Measurements from ENCODE around the gene VRK1.

Gene VRK1

DNA sequence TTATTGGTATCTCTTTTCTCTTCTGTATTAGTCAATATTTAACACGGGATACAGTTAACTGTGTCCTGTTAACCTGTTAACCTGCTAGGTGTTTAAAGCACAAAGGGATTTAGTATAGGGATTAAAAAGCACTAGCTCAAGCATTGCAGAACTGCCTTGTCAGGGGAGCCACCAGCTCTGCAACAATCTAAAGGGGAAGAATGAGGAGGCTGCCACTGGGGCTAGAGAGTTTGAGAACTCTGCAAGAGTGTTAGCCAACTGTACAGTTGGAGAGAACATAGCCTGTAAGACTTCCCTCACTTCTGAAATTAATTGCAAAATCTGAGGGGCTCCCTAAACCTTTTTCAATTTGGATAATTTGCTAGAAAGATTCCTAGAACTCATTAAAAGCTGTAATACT is 6.5 kb upstream of the VRK1 start:
- DNase-seq (ENCODE audit: low spot score) = no peak

DNA sequence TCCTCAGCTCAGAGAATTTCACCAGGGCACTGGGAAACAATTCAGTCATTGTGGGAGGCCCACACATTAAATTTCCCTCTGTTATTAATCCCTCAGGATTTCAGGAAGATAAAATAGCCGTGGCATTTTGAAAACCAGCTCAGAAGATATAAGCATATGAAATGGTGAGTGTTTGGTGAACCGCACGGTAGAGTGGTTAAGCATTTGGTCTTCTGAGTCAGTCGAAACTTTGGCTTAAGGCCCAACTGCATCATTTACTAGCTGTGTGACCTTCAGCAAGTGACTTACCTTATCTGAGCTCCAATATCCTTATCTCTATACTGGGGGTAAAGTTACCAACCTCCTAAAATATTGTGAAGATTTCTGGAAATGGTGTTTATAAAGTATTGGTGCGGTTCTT is 5.2 kb upstream of the VRK1 start:
- no peak for DNase-seq (ENCODE audit: low spot score)

DNA sequence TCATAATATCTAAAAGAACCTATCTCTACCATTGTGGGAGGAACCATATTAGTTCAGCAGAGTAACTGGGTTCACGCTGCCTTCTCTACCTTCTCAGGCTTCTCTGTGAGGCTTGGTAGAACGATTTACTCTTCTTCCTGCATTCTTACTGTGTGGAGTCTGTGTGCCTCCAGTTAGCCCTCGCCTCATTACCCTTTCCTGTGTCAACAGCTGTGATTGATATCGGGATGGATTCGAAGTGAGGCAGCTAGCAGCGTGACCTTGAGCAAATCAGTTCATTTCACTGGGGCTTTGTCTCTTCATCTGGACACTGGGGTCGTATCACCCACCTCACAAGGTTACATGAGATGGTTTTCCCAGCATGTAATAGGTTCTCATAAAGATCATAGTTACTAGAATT is 4.6 kb upstream of the VRK1 start:
- no peak for DNase-seq (ENCODE audit: low spot score)

DNA sequence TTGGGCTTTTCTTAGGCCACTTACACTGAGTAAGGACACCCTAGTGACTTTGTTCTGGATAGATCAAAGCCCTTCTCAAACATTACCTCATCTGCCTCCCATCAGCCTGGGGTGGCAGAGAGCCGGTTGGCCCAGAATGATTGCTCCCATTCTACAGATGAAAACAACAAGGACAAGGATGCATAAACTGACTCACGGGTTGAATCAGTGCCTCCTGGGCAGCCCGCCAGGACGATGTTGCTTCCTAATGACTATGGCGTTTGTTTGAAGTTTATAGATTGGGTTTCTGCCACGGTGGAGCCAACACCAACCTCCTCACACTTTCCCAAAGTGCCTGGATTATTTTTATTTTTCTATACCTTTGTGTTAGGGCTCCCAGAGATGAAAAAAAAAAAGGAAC is 3.6 kb upstream of the VRK1 start:
- DNase-seq (ENCODE audit: low spot score) = no peak

DNA sequence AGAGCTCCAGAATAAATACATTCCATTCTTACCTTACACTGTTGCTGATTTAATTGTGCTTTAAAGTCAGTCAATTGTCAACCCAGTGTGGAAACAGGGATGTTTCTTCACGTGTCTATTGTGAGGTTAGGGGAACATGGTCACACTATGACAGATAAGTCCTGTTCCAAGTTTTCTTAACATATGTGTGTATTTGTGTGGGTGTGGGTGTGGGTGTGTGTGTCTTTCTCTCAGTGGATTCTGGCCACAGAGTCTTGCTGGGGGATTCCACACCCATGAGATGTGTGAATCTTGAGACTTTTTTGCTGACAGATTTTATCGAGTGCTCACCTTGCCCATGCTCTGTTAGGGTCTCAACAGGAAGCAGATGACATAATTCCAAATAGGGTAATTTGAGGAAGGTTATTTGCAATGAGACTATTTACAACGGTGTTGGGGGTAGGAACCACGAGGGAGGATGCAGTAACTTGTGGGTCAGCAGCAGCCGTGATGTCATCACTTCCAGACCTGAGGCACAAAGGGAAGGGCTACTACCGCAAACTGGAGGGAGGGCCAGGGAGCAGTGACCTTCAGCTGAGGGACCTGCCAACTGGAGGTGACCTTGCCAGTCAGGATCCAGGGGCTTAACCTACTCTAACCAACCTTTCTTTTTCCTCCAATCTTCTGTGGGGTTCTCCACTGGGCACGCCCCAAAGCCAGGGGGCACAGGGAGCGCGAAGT is 1.9 kb upstream of the VRK1 start:
- no peak for DNase-seq (ENCODE audit: low spot score)

DNA sequence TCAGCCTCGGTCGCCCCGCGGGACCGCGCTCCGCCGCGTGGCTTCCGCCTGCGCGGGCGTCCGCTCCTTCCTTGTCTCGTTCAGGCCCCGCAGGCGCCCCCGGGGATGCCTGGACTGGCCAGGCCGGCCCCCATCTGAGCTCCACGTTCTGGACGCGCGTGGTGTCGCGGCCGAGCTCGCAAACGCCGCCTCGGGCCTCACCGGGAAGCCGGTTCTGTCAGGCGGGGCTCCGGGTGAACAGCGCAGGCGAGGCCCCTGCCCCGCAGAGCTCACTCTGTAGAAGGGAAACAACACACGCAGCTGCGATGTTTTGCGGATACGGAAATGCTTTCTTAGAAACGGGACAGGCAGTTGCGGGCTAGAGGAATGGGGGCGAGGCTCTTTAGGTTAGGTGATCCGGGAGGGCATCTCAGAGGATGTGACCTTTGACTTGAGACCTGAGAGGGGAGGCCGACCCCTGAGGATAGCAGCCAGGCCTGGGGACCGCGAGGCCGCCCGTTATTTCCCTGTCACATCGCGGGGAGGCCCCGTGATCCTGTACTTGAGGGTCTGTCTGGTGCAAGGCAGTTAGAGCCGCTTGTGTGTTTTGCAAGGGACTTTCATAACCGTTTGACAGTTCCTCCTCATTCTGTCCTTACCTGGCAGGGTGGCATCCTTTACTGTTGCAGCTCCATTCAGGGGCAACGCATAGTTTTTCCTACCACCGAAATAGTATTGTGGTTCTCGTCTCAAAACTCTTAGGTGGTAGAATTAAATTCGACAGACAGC is 584 bp downstream of the VRK1 start:
- DNase-seq (ENCODE audit: low spot score) = peak; percentile 30

DNA sequence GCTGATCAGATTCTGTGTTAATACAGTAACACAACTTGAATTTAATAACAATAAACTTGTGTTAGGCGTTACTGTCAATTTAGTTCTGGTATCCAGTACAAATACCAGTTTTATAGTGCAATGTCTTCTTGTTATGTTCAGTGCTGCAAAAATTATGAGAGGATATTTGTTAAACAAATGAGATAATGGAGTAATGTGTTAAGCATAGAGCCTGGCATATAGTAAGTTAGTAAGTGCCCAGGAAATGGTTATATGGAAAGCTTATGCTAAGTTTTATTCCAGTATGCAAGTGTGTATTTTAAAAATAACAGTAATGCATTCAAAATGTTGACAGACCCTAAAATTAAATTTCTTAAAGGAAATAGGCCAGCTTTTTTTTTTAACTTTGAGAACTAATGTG is 1.8 kb downstream of the VRK1 start:
- DNase-seq (ENCODE audit: low spot score) = no peak

DNA sequence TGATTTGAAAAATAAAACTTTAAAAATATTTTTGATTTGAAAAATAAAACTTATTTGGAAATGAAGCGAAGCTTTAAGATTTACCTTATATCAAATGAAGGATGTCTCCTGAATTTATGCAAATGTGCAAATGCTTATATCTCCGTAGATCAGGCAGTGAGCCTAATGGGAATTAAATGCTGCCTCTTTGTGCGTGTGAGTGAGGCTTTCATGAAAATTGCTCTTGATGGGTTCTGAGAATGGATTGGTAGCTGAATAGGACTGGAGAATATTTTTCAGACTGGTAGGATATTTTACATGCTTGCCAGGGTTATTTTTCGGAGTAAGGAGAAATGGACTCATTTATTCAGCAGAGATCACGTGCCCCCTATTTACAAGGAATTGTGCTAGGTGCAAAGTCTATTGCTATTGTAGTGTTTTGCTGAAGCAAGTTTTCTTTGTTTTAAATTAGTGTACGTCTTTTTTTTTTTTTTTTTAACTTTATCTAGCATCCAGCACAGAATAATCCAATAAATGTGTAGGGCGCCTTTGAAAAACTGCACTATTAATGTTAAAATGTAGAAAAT is 2.4 kb downstream of the VRK1 start:
- no peak for DNase-seq (ENCODE audit: low spot score)

DNA sequence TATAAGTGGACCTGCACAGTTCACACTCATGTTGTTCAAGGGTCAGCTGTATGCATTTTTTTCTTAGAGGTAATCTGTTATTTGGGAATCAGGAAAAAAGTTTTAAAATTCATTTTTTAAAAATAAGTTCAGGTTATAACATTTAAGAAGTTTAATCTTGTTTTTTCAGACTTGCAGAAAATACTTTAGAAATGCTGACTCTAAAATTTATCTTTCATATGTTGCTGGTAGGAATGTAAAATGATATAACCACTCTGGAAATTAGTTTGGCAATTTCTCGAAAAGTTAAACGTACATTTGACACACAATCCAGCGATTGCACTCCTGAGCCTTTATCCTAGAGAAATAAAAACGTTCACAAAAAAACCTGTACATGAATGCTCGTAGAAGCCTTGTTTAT is 4.7 kb downstream of the VRK1 start:
- DNase-seq (ENCODE audit: low spot score) = no peak

DNA sequence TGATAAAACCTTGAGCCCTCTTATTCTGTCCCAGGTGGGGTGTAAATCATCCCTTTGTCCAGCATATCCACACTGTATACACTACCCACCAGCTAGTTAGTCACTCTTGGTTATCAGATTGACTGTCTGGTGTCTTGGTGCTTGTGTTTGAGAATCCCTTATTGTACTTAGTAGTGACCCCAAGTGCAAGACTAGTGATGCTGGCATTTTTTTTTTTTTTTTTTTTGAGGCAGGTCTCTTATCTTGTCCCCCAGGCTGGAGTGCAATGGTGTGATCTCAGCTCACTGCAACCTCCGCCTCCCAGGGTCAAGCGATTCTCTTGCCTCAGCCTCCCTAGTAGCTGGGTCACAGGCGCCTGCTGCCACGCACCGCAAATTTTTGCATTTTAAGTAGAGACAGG is 5.8 kb downstream of the VRK1 start:
- DNase-seq (ENCODE audit: low spot score) = no peak

DNA sequence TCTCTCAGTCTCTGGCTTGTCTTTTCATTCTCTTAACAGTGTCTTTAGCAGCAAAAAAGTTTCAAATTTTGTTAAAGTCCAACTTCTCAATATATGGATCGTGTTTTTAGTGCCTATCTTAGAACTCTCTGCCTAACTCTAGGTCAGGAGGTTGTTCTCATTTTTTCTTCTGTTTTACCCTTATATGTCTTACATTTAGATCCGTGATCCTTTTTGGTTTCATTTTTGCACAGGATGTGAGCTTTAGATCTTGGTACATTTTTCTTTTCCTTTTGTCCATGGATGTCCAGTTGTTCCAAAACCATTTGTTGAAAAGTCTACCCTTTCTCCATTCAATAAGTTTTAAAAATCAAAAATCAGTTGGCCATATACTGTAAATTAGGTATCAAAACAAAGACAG is 6.8 kb downstream of the VRK1 start:
- DNase-seq (ENCODE audit: low spot score) = no peak

DNA sequence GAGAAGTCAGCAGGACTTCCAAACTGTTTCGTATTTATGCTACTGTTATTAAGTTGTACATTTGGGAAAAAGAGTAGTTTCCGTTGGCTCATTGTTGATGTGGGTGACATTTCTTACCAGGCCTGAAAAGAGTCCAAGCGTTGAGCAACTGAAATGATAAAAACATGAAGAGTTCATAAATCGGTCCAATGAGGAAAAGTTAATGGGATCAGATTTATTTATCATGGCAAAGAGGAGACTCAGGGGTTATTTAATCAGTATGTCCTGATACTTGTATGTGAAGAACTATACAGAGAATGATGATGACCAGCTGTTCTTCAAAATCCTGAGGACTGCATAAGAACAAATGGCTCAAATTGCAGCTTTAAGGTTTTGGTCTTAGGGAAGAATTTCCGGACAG is 7.7 kb downstream of the VRK1 start:
- no peak for DNase-seq (ENCODE audit: low spot score)

DNA sequence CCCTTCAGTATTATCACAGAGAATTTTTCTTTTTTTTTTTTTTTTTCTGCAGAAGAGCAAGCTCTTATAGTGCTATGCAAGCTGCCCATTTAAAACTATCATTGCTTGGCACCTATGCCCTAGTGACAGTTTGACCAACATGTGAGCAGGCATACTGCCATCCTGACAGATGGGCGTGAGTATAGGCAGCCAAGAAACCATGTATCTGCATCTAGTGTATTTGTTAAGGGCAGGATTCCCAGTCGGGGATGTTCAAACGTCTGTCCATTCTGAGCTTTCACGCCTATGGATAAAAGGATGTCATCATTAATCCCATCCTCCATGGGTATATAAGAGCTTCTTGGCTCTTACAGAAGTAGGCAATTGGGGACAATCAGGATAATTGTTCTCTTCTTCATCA is 8.8 kb downstream of the VRK1 start:
- DNase-seq (ENCODE audit: low spot score) = no peak

DNA sequence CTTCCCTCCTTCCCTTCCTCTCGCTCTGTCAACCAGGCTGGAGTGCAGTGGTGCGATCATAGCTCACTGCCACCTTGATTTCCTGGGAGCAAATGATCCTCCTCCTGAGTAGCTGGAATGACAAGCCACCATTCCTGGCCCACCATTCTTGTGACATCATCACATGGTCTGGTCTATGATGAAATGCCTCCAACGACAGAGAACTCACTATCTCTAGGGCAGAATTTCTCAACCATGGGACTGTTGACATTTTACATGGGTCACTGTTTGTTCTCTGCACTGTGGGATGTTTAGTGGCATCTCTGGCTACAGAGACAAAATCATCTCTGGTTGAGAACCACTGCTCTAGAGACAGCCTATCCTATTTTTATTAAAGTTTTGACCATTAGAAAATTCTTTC is 9.7 kb downstream of the VRK1 start:
- no peak for DNase-seq (ENCODE audit: low spot score)

DNA sequence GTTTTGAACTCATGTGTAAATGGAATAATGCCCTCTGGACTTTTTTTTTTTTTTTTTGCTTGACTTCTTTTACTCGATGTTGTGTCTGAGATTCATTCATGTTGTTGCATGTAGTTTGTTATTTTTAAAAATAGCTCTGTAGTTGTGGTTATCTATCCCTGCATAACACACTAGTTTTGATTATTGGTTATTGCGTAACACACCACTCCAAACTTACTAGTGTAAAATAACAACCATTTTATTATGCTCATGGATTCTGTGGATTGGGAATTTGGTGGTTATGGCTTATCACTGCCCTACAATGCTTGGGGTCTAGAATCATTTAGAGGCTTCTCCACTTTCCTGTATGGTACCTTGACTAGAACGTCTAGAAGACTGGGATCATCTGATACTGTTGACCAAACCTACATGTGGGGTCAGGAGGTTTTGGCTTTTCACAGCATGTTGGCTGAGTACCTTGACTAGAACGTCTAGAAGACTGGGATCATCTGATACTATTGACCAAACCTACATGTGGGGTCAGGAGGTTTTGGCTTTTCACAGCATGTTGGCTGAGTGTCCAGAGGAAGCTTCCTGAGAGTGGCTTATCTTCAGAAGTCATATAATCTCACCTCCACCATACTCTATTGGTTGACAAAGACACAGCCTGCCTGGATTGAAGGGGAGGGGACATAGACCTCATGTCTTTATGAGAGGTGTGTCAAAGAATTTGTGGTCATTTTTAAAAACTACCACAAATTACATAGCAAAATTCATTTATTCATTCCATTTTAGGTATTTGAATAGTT is 11.6 kb downstream of the VRK1 start:
- DNase-seq (ENCODE audit: low spot score) = no peak

DNA sequence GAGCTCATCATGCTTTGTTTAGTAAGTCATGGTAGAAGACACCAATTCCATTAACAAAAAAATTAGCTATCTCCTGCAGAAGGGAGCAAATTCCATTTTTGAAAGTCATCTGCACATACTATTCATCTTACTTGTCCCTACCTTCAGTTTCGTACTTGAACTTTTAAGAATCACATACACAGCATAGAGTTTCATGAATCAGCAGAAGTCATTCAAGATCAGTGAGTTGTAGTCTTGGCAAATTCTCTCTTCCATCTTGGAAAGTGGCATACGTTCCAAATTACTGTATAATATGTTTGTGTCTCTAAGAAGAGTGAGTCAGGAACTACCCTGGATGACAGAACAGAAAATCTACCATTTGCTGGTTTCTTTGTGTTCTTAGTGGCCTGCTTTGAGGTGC is 14.1 kb downstream of the VRK1 start:
- DNase-seq (ENCODE audit: low spot score) = no peak

DNA sequence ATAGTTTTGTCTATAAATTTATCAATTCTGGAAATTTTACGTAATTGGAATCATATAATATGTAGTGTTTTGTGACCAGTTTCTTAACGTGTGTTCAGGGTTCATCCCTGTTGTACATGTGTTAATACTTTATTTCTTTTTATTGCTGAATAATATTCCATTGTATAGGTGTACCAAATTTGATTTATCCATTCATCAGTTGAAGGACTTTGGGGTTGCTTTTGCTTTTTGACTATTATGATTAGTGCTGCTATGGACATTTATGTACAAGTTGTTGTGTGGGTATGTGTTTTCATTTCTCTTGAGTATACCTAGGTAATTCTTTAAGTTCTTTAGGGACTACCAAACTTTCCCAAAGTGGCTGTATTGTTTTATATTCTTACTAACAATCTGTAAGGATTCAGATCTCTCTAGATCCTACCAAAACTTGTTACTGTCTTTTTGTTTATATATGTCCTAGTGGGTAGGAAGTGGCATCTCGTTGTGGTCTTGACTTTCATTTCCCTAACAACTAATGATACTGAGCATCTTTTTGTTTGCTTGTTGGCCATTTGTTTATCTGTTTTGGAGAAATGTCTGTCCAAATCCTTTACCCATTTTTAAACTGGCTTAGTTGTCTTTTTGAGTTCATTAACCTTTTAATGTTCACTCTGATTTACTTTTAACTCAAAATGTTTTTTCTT is 14.9 kb downstream of the VRK1 start:
- DNase-seq (ENCODE audit: low spot score) = no peak

DNA sequence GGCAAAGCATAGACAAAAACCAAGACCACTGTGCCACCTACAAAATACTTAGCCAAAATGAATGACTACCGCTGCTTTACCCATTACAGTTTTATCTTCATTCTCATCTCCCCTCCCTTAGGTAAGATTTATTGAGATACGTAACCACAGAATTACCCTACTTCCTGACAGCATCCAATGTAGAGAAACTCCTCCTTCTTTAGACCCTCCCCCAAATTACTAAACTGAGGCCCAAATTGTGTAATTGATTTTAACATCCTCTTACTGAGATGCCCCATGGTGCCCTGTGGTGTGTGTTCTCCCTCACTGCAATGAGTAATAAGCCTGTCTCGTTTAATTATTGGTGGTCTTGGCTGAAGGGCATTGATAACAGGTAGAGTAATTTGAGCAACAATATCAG is 19.1 kb downstream of the VRK1 start:
- DNase-seq (ENCODE audit: low spot score) = peak; percentile 4

DNA sequence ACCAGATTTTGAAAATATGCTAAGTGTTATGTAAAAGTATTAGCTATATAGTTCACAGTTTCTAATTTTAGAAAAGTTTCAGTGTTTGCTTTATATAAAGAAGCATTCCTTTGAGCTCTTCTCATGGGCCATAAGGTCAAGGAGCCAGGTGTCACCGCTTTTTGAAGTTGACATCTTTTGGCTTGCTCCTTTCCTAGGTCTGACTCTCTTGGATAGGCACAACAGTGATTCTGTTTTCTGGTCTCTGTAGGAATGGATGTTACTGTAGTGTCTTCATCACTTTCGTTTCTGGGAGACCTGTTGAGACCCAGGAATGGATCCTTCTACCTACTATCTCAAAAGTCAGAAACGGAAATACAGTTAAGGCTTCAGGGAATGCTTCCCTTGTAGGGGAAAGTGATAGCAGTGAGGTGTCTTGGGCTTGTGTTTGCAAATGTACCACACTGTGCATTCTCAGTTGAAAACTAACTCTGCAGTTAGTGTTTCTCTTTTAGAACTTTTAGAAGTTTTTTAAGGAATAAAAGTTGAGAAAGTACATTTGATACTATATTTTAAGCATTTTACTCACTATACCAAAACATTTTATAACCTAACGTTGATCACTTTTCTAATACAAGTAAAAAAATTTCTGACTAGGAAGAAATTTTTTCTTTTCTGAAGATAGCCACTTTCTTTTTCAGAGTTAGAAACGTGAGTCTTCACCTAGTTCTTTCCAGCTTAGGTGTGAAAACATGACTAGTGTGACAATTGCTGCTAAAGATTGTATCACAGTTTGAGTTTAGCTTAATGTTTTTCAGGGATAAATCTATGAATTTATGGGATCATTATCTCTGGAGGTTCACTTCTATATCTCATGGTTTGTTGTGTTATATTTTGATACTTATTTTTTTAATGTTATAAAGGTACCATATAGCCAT is 20.8 kb downstream of the VRK1 start:
- no peak for DNase-seq (ENCODE audit: low spot score)

DNA sequence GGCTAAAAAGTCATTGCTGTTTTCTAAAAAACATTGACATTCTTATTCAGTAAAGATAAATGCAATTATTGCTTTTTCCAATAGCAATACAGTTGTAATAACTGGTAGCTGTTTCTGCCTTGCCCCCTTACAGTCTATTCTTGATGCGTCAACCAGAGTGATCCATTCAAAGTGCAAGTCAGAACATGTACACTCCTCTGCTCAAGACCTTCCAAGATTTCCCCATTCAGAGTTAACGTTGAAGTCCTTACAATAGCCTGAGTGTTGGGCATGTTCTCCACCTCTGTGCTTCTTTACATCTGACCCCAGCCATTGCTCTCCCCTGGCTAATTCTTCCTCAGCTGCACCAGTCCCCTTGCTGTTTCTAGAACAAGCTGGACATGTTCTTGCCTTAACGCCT is 24.3 kb downstream of the VRK1 start:
- DNase-seq (ENCODE audit: low spot score) = no peak

DNA sequence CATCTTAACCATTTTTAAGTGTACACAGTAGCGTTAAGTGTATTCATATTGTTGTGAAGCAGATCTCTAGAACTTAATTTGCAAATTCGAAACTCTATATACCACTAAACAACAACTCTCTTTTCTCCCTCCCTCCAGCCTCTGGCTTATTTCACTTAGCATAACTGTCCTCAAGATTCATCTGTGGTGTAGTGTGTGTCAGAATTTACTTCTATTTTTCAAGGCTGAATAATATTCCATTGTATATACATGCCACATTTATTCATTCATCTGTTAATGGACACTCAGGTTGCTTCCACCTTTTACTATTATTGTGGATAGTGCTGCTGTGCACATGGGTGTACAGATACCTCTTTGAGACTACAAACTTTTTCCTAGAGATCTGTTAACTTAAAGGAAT is 26.5 kb downstream of the VRK1 start:
- DNase-seq (ENCODE audit: low spot score) = no peak
